NCI-H146 (cell line): ENCODE measurements around the gene GON4L.
"Not testable (repeated sequence)": the region's sequence is repeated elsewhere in the genome, so short reads cannot be mapped to it uniquely, and the experiment has no call there.

Experiments
- DNase-seq: peaks from one replicate; lab custom pipeline; 2025; lab: John Stamatoyannopoulos, UW

Gene GON4L

DNA sequence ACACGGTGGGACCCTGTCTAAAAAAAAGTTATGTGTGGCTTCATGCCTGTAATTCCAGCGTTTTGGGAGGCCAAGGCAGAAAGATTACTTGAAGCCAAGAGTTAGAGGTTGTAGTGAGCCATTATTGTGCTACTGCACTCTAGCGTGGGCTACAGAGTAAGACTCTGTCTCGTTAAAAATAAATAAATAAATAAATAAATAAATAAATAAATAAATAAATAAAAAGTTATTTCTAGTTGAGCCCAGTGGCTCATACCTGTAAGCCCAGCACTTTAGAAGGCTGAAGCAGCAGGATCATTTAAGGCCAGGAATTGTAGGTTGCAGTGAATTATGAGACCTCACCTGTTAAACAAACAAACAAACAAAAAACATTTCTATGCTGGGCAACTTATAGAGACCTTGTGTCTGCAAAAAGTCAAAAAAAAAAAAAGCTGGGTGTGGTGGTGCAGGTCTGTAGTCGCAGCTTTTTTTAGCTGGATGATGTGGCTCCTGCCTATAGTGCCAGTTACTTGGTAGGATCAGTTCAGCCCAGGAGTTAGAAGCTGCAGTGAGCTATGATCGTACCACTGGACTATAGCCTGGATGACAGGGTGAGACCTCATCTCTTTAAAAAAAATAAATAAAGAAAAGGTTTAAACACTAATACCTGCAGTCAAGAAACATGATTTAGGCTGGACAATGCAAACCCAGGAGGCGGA lies 25.6 kb downstream of the GON4L start:
- DNase-seq, result no peak

DNA sequence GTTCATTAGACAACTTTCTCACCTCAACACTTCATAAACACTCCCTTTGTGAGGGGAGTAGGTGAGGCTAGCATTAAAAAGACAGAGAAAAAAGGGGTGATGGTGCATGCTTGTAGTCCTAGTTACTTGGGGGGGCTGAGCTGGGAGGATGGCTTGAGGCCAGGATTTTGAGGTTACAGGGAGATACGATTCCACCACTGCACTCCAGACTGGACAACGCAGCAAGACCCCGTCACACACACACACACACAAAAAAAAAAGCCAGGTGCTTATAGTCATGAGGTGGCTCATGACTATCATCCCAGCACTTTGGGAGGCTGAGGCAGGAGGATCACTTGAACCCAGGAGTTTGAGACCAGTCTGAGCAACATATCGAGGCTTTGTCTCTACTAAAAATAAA lies 29.6 kb downstream of the GON4L start:
- no peak for DNase-seq

DNA sequence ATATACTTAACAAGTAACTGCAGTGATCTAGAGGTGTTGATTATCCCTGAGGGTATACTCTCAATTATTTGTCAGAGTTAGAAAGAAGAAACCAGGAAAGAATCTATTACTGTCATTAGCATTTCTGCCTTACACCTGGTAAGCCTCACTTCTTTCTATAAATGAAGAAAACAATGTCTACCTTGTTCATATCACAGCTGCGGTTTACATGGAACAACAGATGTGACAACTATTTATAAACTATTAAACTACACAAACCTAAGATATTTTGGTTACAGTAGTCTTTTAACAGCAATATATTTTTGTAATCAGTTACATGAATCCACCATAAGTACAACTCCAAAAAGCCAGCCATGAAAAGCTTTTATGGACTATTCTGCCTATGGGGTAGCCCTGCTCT lies 40.7 kb downstream of the GON4L start:
- DNase-seq, result no peak

DNA sequence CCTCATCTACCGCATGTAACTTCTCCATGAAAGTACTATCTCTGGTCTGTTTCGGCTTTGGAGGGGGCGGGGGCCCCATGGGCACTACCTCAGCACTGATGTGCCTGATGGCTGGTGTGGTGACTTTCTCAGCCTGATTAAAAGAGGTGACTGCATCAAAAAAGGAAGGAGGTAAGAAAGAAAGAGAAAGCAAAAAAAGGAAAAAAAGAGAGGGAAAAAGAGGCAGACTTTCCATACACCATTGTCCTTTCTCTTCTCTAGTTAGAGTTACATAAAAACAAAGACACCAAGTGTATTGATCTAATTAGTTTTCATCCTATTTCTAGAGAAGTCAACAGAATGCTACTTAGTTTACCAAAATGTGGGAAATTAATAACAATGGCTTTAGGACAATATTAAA lies 43.3 kb downstream of the GON4L start:
- no peak for DNase-seq

DNA sequence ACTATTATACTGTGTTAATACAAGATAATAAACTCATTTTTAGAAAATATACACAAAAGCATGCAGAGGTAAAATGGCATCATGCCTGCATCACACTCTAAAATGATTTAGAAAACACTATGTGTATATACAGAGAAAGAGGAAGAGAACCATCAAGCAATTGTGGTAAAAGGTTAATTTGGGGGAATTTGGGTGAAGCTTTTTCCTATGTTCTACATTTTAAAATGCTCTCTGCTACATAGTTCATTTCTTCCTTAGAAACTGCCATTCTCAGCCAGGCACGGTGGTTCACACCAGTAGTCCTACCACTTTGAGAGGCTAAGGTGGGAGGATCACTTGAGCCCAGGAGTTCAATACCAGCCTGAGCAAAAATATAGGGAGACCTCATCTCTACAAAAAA lies 44.1 kb downstream of the GON4L start:
- DNase-seq, result no peak

DNA sequence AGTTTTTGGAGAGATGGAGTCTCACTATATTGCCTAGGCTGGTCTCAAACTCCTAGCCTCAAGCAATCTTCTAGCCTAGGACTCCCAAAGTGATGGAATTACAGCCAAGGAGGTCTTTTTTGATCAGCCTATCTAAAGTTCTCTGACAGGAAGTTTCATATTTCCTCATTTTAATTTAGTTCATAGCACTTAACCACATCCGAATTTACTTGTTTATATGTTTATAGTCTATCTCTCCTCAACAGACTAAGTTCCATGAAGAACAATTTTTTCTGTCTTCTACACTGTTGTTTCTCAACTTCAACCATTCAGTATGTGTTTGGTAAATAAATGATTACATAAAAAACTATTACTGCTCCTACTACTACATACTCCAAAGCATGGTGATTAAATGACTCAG lies 47.9 kb downstream of the GON4L start:
- DNase-seq, result no peak

GRCh38 chr1:155801149-155801548 lies 55.9 kb downstream of the GON4L start:
- DNase-seq, result no peak

DNA sequence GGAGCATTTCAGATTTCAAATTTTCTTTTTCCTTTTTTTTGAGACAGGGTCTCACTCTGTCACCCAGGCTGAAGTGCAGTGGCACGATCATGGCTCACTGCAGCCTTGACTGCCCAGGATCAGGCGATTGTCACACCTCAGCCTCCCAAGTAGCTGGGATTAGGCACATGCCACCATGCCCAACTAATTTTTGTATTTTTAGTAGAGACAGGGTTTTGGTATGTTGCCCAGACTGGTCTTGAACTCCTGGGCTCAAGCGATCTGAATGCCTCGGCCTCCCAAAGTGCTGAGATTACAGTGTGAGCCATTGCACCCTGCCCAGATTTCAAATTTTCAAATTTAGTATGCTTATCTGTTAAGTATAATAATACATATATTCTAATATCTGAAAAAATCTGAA lies 61.4 kb downstream of the GON4L start:
- DNase-seq, result not testable (repeated sequence)

DNA sequence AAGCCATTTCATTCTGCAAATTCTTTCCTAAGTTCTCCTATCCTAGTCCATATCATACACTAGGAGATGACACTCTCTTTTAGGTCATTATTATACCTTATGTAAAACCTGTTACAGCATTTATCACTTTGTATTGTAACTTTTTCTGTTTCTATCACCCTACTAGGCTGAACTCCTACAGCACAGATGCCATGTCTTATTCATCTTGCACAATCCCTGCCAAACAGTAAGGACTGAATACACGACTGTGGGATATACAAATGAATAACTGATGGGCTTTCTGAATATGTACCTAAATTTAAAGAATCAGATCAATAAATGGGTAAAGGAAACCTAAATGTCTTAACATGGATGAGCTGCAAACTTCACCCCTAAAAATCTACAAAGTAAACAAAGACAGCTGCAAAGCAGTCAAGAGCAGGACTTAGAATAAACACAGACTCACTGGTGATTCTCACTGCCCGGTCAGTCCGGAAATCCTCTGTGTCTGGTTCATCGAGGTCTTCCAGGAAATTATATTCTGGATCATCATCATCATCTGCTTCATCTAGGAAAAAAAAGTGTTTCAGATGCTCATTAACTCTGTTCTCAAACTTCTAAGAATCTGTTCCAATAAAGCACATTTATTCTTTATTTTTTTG lies 62.3 kb downstream of the GON4L start:
- DNase-seq, result no peak

- DNase-seq, result no peak
These were observed 63.8 kb downstream of the GON4L start for GRCh38 chr1:155793213-155793612.

DNA sequence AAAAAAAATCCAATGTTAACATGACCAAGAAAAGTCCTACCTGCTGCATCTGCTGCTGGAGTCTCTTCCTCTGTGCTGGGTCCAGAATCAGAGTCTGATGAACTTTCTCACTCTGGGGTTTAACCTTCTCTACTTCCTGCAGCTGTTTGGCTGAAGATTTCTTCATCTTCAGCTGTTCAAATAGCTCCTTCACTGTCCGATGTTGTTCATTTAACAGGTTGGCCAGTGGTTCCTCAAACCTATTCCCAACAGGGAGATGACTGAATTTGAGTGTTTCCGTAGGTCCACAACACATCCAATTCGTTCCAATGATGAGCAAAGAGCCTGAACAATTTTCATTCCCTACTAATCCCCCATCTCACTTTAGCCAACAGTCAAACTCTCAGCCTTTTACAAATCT lies 79.4 kb downstream of the GON4L start:
- DNase-seq, result no peak

GRCh38 chr1:155776414-155776813 lies 80.6 kb downstream of the GON4L start:
- DNase-seq, result no peak

GRCh38 chr1:155773221-155773620 lies 83.8 kb downstream of the GON4L start:
- no peak for DNase-seq

DNA sequence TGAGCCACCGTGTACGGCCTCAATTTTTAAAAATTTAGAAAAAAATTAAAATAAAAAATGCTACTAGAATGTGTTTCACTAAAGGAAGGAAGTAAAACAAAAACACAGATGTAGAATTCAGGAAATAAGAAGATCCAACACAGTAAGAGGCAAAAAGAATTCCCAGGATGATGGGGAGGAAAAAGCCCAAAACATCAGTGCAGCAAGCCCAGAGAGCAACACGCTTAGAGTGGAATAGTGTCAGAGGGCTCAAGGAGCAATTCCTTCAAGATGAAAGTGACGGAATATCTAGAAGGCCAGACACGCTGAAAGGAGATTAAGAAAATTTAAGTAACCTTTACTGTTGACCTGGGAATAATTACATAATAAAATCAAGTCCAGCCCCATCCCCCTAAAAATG lies 87.8 kb downstream of the GON4L start:
- no peak for DNase-seq

DNA sequence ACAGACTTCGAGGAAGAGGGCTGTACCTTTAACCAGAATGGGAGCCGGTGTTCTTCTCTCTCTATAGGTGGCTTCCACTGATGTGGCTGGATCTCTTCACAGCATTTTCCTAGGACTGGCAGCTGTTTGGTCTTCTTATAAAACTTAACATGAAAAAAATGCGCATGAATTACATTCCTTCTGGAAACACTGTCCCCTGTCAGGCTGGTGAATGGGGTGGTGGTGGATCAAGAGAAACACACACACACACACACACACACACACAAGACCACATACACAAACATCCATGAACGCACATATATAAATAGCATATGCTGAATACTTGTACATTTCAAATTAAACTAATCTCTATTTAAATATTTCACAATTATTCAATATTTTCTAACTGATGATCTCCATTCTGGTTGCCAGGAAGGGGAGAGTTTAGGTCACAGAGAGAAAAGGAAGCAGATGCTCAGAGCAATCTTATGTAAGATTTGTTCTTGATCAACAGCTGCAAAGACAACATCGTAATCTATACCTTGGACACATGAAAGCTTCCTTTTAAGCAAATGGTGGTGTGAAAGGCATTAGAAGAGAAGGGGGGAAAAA lies 89.5 kb downstream of the GON4L start:
- not testable (repeated sequence) for DNase-seq

DNA sequence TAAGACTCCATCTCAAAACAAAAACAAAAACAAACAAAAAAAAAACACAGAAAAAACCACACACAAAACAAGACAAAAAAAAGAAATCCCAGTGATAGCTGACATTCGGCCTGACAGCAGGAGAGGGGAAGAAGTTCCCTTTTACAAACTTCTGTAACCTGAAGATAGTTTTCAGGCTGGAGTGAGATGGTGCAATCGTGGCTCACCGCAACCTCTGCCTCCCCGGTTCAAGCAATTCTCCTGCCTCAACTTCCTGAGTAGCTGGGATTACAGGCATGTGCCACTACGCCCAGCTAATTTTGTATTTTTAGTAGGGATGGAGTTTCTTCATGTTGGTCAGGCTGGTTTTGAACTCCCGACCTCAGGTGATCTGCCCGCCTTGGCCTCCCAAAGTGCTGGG lies 93.0 kb downstream of the GON4L start:
- DNase-seq, result not testable (repeated sequence)

DNA sequence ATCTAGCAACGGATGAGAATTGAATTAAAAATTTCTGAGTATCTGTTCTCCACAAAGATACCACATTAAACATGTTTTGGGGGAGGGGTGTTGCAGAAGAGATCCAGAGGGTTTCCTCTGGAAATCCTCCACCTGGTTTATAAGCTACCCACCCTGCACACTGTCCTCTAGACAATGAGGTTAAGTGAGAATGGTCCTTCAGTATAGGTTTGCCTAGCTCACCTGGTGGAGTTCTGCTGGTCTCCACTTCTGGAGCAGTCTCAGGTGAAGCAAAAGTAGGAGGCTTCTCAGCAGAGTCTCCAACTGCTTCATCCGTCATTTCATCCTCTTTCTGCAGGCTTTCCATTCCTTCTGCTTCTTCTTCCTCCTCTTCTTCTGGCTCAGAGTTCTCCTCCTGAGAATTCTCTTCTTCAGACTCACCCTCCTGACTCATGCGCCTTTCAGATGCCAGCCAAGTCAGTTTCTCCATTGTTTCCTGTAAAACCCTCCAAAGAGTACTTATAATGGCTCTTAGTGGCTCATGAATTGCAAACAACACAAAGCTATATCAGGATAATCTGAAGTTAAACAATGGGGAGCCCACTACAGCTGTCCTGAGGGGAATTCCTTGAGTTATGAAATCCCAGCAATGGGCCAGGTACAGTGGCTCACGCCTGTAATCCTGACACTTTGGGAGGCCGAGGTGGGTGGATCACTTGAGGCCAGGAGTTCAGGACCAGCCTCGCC lies 93.8 kb downstream of the GON4L start:
- peak; percentile 10 for DNase-seq

GRCh38 chr1:155761736-155762405 lies 95.1 kb downstream of the GON4L start:
- DNase-seq, result no peak

- DNase-seq, result no peak
These were observed 96.1 kb downstream of the GON4L start for GRCh38 chr1:155760751-155761475.

GRCh38 chr1:155759966-155760630 lies 96.9 kb downstream of the GON4L start:
- DNase-seq, result no peak

GRCh38 chr1:155759017-155759416 lies 98.0 kb downstream of the GON4L start:
- DNase-seq, result not testable (repeated sequence)
